ENCODE measurements around the gene PRRX2.

PRRX2 gene

GRCh38 chr9:129695870-129696269, 30.4 kb downstream of the PRRX2 start:
- TF ChIP-seq CTCF (IDR thresholded peaks at IDR 0.05; ENCODE audit: low read depth, low read length), result no peak
- no peak overlapping the region for H3K4me3 ChIP-seq (replicated peaks in 1 of 2; ENCODE audit: low read depth in 2 of 2, low read length in 2 of 2)
- DNase-seq (ENCODE audit: low read depth in 2 of 2), result no peak

- no peak for TF ChIP-seq CTCF (IDR thresholded peaks at IDR 0.05; ENCODE audit: low read depth, low read length)
- H3K4me3 ChIP-seq (replicated peaks in 1 of 2; ENCODE audit: low read depth in 2 of 2, low read length in 2 of 2), result peak overlapping the region; percentile 40 to 43
- DNase-seq (ENCODE audit: low read depth in 2 of 2), result peak; percentile 35 to 49
Measured at GRCh38 chr9:129696944-129697655, 31.7 kb downstream of the PRRX2 start.

GRCh38 chr9:129697656-129698253, 32.3 kb downstream of the PRRX2 start:
- TF ChIP-seq CTCF (IDR thresholded peaks at IDR 0.05; ENCODE audit: low read depth, low read length), result no peak
- DNase-seq (ENCODE audit: low read depth in 2 of 2), result peak; percentile 71 to 80
- peak overlapping the region; percentile 40 to 43 for H3K4me3 ChIP-seq (replicated peaks in 1 of 2; ENCODE audit: low read depth in 2 of 2, low read length in 2 of 2)

- TF ChIP-seq CTCF (IDR thresholded peaks at IDR 0.05; ENCODE audit: low read depth, low read length), result no peak
- no peak overlapping the region for H3K4me3 ChIP-seq (replicated peaks in 1 of 2; ENCODE audit: low read depth in 2 of 2, low read length in 2 of 2)
- DNase-seq (ENCODE audit: low read depth in 2 of 2), result no peak
Measured at GRCh38 chr9:129698254-129698757, 32.9 kb downstream of the PRRX2 start.

- no peak for TF ChIP-seq CTCF (IDR thresholded peaks at IDR 0.05; ENCODE audit: low read depth, low read length)
- H3K4me3 ChIP-seq (replicated peaks in 1 of 2; ENCODE audit: low read depth in 2 of 2, low read length in 2 of 2), result no peak overlapping the region
- no peak for DNase-seq (ENCODE audit: low read depth in 2 of 2)
Measured at GRCh38 chr9:129701054-129701453, 35.6 kb downstream of the PRRX2 start.

GRCh38 chr9:129701549-129701948, 36.1 kb downstream of the PRRX2 start:
- no peak overlapping the region for H3K4me3 ChIP-seq (replicated peaks in 1 of 2; ENCODE audit: low read depth in 2 of 2, low read length in 2 of 2)
- no peak for TF ChIP-seq CTCF (IDR thresholded peaks at IDR 0.05; ENCODE audit: low read depth, low read length)
- DNase-seq (ENCODE audit: low read depth in 2 of 2), result no peak
